Measurements from ENCODE around the gene KIF21A.
A peak's percentile ranks its signal among the peaks of the same experiment; 100 is the strongest.

Gene KIF21A

DNA sequence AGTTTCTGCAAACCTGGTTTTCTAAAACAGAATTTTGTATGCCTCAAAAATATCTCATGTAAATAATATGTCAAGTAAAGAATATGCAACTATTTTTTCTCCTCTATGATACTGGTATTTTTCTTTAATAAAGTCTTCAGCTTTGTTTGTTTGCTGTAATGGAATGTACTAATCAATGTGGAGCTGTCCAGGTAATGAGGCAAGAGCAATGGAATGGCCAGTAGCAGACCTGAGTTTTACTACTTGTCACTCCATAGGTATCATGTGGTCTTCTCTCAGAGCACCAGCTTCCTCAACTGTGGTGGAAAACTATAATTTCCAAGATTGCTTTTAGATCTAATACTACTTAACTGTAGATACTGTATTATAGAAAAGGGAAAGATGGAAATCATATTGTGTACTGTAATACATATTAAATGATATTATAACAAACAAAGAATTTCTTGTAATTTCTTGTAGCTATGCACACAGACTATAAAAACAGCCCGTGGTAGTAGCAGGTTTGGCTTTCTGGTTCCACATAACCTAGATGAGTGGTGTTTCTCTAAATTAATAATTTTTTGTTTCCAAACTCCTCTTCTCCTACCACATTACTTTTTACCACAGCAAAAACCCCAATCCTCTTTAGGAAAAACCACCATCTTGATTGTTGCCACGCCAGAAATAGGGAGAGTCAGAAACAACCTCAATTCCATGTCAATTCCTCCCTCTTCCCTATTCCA, 70.6 kb downstream of the KIF21A start:
- no peak for TF ChIP-seq CTCF (conservative IDR thresholded peaks at IDR 0.05; ENCODE audit: low read depth, low read length)
- no peak overlapping the region for H3K4me3 ChIP-seq (ENCODE audit: low read depth, low read length)
- no peak for DNase-seq (ENCODE audit: low read depth)

GRCh38 chr12:39369756-39370155, 73.2 kb downstream of the KIF21A start:
- H3K4me3 ChIP-seq (ENCODE audit: low read depth, low read length) = no peak overlapping the region
- no peak for TF ChIP-seq CTCF (conservative IDR thresholded peaks at IDR 0.05; ENCODE audit: low read depth, low read length)
- no peak for DNase-seq (ENCODE audit: low read depth)

- no peak for TF ChIP-seq CTCF (conservative IDR thresholded peaks at IDR 0.05; ENCODE audit: low read depth, low read length)
- H3K4me3 ChIP-seq (ENCODE audit: low read depth, low read length) = no peak overlapping the region
- no peak for DNase-seq (ENCODE audit: low read depth)
Observed at GRCh38 chr12:39368891-39369290, 74.0 kb downstream of the KIF21A start.

- no peak for DNase-seq (ENCODE audit: low read depth)
- TF ChIP-seq CTCF (conservative IDR thresholded peaks at IDR 0.05; ENCODE audit: low read depth, low read length) = no peak
Observed at GRCh38 chr12:39368096-39368495, 74.8 kb downstream of the KIF21A start.

DNA sequence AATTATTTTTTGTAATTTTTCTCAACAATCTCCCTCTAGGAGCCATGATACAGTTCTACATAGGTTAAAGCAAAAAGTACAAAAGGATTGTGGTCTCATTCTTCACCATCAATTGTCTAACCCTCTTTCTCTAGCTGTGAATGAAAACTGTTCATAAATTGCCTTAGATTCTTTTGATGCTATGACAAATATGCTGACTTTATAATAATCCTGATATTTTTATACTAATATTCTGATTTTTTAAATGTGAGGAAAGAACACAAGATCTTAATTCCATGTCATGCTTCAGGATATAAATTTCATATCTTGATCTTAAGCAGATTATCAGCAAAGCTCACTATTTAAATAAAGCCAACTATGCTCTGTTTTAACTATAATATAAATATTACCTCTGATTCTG, 75.4 kb downstream of the KIF21A start:
- no peak for TF ChIP-seq CTCF (conservative IDR thresholded peaks at IDR 0.05; ENCODE audit: low read depth, low read length)
- no peak overlapping the region for H3K4me3 ChIP-seq (ENCODE audit: low read depth, low read length)
- no peak for DNase-seq (ENCODE audit: low read depth)

More at GRCh38 chr12:39368096-39368495, 74.8 kb downstream of the KIF21A start:
- no peak overlapping the region for H3K4me3 ChIP-seq (ENCODE audit: low read depth, low read length)

GRCh38 chr12:39365364-39366001, 77.4 kb downstream of the KIF21A start:
- DNase-seq (ENCODE audit: low read depth) = no peak
- peak; percentile 0 for TF ChIP-seq CTCF (conservative IDR thresholded peaks at IDR 0.05; ENCODE audit: low read depth, low read length)
- no peak overlapping the region for H3K4me3 ChIP-seq (ENCODE audit: low read depth, low read length)

DNA sequence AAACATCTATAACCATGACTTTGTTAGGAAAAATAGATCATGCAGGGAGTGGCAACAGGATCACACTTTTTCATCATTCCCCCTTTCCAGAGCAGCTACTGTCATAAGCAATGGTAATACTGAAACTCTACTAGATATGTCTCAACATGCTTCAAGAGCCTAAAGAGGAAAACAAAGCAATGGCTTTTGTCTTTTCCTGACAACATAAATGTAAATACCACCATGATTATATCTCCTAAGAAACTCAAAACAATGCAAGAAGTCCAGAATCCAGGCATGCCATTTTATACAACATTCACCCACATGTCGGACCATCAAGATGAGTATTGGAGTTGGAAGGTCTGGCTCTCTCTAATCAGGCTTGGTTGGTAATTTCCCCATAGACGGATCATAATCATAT, 78.7 kb downstream of the KIF21A start:
- no peak for TF ChIP-seq CTCF (conservative IDR thresholded peaks at IDR 0.05; ENCODE audit: low read depth, low read length)
- no peak for DNase-seq (ENCODE audit: low read depth)
- no peak overlapping the region for H3K4me3 ChIP-seq (ENCODE audit: low read depth, low read length)
